ENCODE results near the gene METTL14.
"Not testable (repeated sequence)": the region's sequence is repeated elsewhere in the genome, so short reads cannot be mapped to it uniquely, and the experiment has no call there.

METTL14 gene

DNA sequence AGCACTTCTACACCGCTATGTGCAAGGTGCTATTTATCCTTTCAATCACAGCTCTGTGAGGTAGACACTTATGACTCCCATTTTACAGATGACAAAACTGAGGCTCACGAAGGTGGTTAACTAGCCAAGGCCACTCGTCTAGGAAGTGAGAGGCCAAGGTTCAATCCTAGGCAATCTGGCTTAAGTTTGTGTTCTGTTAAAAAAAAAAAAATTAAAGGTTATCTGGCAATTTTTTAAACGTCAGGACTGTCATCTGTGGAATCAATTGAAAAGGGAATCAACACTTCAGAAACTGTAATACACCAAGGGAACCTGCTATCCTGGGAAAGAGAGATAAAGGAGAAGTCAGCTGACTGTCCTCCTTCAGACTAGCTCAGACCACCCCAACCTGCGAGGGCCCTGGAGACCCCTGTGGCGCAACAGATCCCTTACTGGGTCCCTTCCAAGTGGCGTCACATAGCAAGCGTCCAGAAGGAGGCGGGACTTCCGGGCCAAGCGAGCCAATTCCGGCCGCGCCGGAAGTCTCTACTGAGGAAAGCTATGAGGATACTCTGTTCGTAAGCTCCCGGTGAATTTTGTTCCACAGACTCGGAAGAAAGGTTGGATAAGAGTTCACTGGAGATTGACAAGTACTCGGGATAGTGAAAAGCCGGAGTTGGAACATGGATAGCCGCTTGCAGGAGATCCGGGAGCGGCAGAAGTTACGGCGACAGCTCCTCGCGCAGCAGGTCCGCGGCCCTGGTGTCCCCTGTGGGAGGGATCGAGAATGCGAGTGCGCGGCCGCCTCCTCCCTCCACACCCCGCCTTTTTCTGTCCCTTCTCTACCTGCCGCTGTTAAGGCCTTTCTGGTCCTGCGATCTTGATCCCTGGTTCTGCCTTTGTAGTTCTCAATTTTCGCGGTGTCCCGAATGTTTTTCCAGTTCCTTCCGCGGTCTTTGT, at the start of gene METTL14:
METTL14 (plus strand) TSS at position 520 of the 939 bp plus-strand sequence; CDS start at position 663, 143 bp downstream.
- DNase-seq = peak; percentile 85 to 95

- DNase-seq = not testable (repeated sequence)
Measured at GRCh38 chr4:118636126-118636525, 49.1 kb upstream of the METTL14 start.

- peak in 1 of 2 experiments; percentile 30 for DNase-seq
Measured at GRCh38 chr4:118664665-118665064, 20.5 kb upstream of the METTL14 start.

DNA sequence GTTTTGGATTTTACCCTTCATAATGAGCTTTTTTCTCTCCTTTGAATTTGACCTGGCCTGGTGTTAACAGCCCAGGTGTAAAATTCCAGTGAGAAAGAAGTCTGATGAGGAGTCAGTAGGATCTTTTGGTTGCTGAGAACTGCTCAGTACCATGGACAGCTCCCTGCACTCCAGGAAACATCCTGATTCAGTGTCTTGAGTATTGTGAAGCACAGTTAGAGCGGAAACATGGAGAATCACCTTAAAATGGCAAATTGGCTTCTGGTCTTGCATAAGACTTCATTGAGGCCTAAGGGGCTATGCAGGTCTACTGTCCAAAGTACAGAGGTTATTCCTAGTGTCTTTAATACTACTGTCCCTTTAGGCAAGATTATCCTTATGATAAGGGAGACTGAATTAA, 16.0 kb upstream of the METTL14 start:
- not testable (repeated sequence) for DNase-seq

DNA sequence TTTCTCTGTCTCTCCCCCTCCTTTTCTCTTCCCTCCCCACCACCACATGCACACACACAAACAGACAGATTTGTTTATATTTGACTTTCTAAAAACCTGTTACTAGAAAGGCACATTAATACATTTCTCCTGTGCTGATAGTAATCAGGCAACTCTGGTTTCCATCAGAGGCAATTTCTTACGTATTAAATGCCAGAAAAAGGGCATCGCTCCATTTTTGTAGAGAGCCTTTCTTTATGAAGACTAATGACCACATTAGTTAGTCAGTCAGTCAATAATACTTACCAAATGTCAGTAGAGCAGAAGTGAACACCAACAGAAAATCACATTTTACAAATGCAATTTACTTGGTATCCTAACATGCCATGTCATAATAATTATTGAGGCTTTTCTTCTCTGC, 14.2 kb upstream of the METTL14 start:
- DNase-seq = peak in 1 of 2 experiments; percentile 28

DNA sequence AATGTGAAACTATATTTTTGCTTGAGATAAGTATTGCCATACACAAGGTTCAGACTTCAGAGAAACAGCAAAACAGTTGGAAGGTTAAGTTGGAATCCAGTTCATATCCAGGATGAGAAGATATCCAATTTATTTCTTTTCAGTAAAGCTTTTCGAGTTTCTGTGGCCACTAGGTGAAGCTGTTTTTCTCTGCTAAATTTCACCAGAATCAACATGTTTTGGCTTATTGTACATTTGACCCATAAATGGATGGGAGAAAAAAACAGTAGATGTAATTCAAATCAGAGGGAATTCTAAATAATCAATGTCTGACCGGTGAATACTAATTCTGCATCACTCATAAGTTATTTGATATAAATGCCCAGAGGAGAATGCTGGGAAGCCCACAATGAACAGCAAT, 9.1 kb upstream of the METTL14 start:
- no peak for DNase-seq

- no peak for DNase-seq
Measured at GRCh38 chr4:118680808-118681207, 4.4 kb upstream of the METTL14 start.

DNA sequence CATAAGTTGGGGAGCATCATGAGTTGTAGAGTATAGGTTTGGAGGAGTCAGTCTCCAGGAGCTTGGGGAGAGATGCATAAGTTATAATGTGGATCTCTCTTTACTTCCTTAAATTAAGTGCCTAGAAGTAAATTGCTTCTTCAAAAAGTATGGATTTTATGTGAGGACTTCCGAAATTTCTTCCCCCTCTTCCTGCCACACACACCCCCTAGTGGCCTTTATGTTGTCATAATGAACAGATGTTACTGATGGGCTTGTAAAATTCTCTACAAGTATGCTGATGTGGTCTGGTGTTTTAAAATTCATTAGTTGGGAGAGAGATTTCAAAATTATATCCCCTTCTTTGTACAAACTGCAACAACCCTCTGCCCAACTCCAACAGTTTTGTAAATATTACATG, 2.3 kb upstream of the METTL14 start:
- peak; percentile 5 to 41 for DNase-seq

DNA sequence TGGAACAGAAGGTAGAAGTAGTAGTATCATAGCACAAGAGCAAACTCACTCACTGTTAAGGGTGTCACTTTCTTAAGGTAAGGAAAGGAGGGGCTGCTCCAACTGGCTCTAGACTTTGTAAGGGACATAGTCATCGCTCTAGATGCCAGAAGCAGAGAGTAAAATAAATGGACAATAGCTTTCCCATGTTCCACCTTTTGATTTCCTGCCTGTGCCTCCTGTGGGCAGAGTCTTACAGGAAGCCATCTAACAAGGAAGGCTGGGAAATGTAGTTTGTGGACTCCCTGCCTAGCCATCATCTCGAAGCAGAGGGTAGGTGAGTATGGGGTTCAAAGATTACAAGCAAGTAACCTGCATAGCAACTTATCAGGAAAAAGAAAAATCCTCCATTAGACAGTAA, 1.7 kb upstream of the METTL14 start:
- peak in 1 of 2 experiments; percentile 26 for DNase-seq

- no peak for DNase-seq
Measured at GRCh38 chr4:118703118-118703517, 17.9 kb downstream of the METTL14 start.

DNA sequence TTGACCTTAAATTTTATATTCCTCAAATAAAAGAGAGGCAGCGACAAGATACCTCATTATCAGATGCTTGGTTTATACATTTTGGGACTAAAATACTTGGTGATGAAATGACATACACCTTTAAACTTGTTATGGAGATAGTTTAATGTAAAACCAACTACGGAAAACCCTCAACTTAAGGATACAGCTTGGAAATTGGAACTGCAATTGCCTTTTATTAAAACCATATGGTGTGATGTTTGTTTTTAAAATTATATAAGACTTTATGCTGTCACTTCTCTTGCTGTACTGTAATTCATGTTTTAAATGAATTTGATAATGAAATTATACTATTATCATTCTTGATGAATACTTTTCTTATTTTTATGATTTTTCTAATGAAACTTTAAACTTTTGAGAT, 25.9 kb downstream of the METTL14 start:
- no peak for DNase-seq

DNA sequence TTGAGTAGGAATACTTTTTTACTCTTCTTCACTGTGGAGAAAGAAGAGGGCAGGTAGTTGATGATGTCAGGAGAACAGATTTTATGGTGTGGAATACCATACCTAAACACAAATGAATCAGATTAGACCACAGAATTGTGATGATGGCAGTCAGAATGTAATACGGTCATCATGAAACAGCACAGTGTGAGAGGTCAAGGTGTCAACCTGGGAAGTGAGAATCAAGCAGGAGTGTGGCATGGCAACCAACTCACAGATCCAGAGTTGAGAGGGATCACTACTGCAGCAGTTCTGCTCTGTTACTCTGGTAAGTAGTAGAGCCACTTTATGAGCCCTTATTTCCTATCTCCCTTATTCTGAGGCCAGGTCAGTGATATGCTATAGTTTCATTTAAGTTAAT, 27.7 kb downstream of the METTL14 start:
- DNase-seq = no peak

- DNase-seq = no peak
Measured at GRCh38 chr4:118714682-118715081, 29.5 kb downstream of the METTL14 start.

GRCh38 chr4:118716304-118716703, 31.1 kb downstream of the METTL14 start:
- DNase-seq = no peak

DNA sequence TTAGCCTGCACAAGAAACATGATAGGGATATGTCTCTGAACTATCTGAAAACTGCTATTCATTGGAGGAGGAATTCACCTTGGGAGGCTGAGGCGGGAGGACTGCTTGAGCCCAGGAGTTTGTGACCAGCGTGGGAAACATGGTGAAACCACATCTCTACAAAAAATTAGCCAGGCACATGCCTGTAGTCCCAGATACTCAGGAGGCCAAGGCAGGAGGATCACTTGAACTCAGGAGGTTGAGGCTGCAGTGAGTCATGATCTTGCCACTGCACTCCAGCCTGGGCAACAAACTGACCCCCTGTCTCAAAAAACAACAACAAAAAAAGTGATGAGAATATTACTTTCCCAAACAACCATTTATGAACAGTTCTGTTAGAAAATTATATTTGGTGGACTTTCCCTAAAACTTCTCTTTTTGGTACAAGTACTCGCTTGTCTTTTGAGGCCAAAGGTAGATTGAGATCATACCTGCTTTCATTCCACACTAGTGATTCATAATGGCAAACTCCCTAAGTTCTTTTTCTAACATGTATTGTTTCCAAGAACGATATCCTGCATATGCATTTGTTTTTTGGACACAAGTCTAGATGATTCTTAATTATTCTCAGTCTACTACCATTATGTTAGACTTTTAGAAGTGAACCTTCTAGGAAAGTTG, 33.4 kb downstream of the METTL14 start:
- DNase-seq = no peak

DNA sequence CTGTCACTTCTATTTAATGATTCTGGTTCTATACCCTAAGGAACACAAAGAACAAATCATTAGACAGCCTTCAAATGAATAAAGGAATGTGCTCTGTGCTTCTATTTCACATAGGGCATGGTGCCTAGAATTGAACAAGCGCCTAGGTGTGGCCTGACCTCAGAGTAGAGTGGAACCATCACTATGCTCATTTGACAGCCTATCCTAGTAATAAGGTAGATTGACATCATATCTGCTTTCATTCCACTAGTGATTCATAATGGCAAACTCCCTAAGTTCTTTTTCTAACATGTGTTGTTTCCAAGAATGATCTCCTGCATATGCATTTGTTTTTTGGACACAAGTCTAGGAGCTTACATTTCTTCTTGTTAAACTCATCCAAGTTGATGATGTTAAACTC, 36.6 kb downstream of the METTL14 start:
- no peak for DNase-seq

GRCh38 chr4:118723369-118723768, 38.2 kb downstream of the METTL14 start:
- no peak for DNase-seq

GRCh38 chr4:118727360-118727759, 42.2 kb downstream of the METTL14 start:
- DNase-seq = no peak

- DNase-seq = no peak
Measured at GRCh38 chr4:118729287-118730286, 44.4 kb downstream of the METTL14 start.

- DNase-seq = no peak
Measured at GRCh38 chr4:118730683-118731082, 45.5 kb downstream of the METTL14 start.

DNA sequence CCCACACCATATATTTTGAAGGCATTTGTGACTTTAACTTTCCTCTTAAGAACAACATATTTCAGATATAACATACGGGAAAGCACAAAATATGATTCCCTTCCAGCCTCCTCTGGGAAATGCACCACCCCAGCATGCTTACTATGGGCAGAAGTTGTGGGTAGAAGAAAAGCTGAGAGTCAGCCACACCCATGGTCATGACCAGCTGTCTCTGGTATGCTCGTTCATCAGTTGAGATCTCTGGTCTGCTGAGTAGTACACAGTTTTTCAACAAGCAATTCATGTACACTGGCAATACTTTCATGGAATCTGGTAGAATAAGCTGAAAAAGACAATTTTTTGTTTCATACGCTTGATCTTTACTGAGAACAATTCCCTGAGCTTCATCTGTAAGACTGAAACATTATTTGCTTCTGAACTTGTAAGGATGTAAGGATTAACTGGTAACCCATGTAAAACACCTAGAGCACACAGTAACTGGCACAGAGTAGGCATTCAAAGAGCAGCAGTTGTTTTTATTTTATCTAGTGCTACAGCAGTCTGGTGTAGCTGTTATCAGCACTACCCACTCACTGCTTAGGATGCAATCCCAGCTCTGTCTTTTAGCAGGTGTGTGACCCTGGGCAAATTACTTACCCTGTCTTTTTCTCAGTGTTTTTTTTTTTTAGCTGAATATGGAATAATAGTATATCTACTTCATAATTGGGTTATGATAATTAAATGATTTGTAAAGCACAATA, 47.6 kb downstream of the METTL14 start:
- no peak for DNase-seq

All from NCI-H526 (cell line).